ENCODE data around the gene ALG10B.
"Not testable (repeated sequence)": the region's sequence is repeated elsewhere in the genome, so short reads cannot be mapped to it uniquely, and the experiment has no call there.

ALG10B gene

DNA sequence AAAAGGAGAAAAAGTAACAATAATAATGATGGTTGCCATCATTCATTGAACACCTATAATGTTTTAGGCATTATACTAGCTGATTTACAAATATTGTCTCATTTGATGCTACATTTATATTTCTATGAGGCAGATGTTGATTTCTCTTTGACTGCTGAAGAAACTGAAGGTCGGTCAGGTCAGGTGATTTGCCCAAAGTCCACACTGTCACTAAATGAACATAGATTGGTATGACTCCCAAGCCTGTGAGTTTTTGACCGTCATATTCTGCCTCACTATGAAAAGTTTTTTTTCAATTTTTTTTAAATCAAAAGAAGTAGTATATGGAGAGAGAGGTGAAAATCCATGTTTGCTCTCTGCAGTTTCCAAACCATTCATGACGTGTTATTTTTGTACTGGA lies 10.8 kb downstream of the ALG10B start:
- no peaks in the 10 kb centered on the region for H3K9me3 ChIP-seq (ENCODE audit: control insufficient read depth in 2 of 2, low read length in 2 of 2)
- H3K4me1 ChIP-seq (ENCODE audit: control insufficient read depth in 2 of 2, insufficient read depth in 2 of 2, low read length in 2 of 2), result no peaks in the 10 kb centered on the region
- no peaks in the 10 kb centered on the region for H3K36me3 ChIP-seq (ENCODE audit: control insufficient read depth in 2 of 2, insufficient read depth in 2 of 2, low read length in 2 of 2)
- H3K27ac ChIP-seq (ENCODE audit: low read depth in 2 of 2, low read length in 2 of 2), result no peak overlapping the region
- H3K27me3 ChIP-seq (ENCODE audit: control insufficient read depth in 2 of 2, insufficient read depth in 2 of 2, low read length in 2 of 2), result no peaks in the 10 kb centered on the region
- H3K4me3 ChIP-seq (ENCODE audit: low read length in 2 of 2), result no peak overlapping the region
- H3K9ac ChIP-seq (ENCODE audit: low read depth in 1 of 2, low read length in 2 of 2), result no peak overlapping the region

- Histone ChIP-seq H3K27me3 (ENCODE audit: control insufficient read depth in 2 of 2, insufficient read depth in 2 of 2, low read length in 2 of 2) (no peaks in the 10 kb centered on the region), H3K36me3 (ENCODE audit: control insufficient read depth in 2 of 2, insufficient read depth in 2 of 2, low read length in 2 of 2) (no peaks in the 10 kb centered on the region), H3K4me1 (ENCODE audit: control insufficient read depth in 2 of 2, insufficient read depth in 2 of 2, low read length in 2 of 2) (no peaks in the 10 kb centered on the region), H3K27ac (ENCODE audit: low read depth in 2 of 2, low read length in 2 of 2) (no peak overlapping the region), H3K4me3 (ENCODE audit: low read length in 2 of 2) (no peak overlapping the region), H3K9me3 (ENCODE audit: control insufficient read depth in 2 of 2, low read length in 2 of 2) (no peaks in the 10 kb centered on the region), H3K9ac (ENCODE audit: low read depth in 1 of 2, low read length in 2 of 2) (no peak overlapping the region)
These were observed 11.8 kb downstream of the ALG10B start for GRCh38 chr12:38328306-38328895.

- H3K9me3 ChIP-seq (ENCODE audit: control insufficient read depth in 2 of 2, low read length in 2 of 2); H3K9ac ChIP-seq (ENCODE audit: low read depth in 1 of 2, low read length in 2 of 2): not testable (repeated sequence)
These were observed 13.8 kb downstream of the ALG10B start for GRCh38 chr12:38330414-38330813.

DNA sequence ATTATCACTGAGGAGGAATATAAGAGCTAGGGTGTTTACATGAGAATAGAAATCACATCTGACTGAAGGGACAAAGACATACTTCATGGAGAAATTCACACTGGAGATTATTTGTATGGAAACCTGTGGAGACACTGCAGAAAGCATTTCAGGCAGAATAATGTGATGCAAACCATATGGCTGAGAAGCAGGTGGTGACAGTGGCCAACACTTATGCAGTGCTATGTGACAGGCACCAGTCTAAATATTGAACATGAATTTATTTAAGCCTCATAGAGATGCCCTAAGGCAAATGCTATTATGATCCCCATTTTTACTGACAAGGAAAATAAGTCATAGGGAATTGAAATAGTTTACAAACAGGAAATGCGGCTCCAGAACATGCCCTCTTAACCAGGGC lies 16.2 kb downstream of the ALG10B start:
- H3K4me1 ChIP-seq (ENCODE audit: control insufficient read depth in 2 of 2, insufficient read depth in 2 of 2, low read length in 2 of 2), result no peaks in the 10 kb centered on the region
- H3K9me3 ChIP-seq (ENCODE audit: control insufficient read depth in 2 of 2, low read length in 2 of 2), result no peaks in the 10 kb centered on the region
- no peak overlapping the region for H3K9ac ChIP-seq (ENCODE audit: low read depth in 1 of 2, low read length in 2 of 2)
- H3K36me3 ChIP-seq (ENCODE audit: control insufficient read depth in 2 of 2, insufficient read depth in 2 of 2, low read length in 2 of 2), result no peaks in the 10 kb centered on the region
- no peak overlapping the region for H3K27ac ChIP-seq (ENCODE audit: low read depth in 2 of 2, low read length in 2 of 2)
- H3K27me3 ChIP-seq (ENCODE audit: control insufficient read depth in 2 of 2, insufficient read depth in 2 of 2, low read length in 2 of 2), result no peaks in the 10 kb centered on the region
- H3K4me3 ChIP-seq (ENCODE audit: low read length in 2 of 2), result no peak overlapping the region

More at GRCh38 chr12:38330414-38330813, 13.8 kb downstream of the ALG10B start:
- not testable (repeated sequence) for H3K27me3 ChIP-seq (ENCODE audit: control insufficient read depth in 2 of 2, insufficient read depth in 2 of 2, low read length in 2 of 2); H3K36me3 ChIP-seq (ENCODE audit: control insufficient read depth in 2 of 2, insufficient read depth in 2 of 2, low read length in 2 of 2); H3K4me3 ChIP-seq (ENCODE audit: low read length in 2 of 2); H3K4me1 ChIP-seq (ENCODE audit: control insufficient read depth in 2 of 2, insufficient read depth in 2 of 2, low read length in 2 of 2); H3K27ac ChIP-seq (ENCODE audit: low read depth in 2 of 2, low read length in 2 of 2)

- H3K4me3 ChIP-seq (ENCODE audit: low read length in 2 of 2), result no peak overlapping the region
- no peaks in the 10 kb centered on the region for H3K27me3 ChIP-seq (ENCODE audit: control insufficient read depth in 2 of 2, insufficient read depth in 2 of 2, low read length in 2 of 2)
- H3K27ac ChIP-seq (ENCODE audit: low read depth in 2 of 2, low read length in 2 of 2), result no peak overlapping the region
- H3K36me3 ChIP-seq (ENCODE audit: control insufficient read depth in 2 of 2, insufficient read depth in 2 of 2, low read length in 2 of 2), result no peaks in the 10 kb centered on the region
- no peaks in the 10 kb centered on the region for H3K9me3 ChIP-seq (ENCODE audit: control insufficient read depth in 2 of 2, low read length in 2 of 2)
- H3K4me1 ChIP-seq (ENCODE audit: control insufficient read depth in 2 of 2, insufficient read depth in 2 of 2, low read length in 2 of 2), result no peaks in the 10 kb centered on the region
- no peak overlapping the region for H3K9ac ChIP-seq (ENCODE audit: low read depth in 1 of 2, low read length in 2 of 2)
These were observed 25.9 kb downstream of the ALG10B start for GRCh38 chr12:38342444-38342843.

- H3K4me3 ChIP-seq (ENCODE audit: low read length in 2 of 2); H3K9me3 ChIP-seq (ENCODE audit: control insufficient read depth in 2 of 2, low read length in 2 of 2); H3K27ac ChIP-seq (ENCODE audit: low read depth in 2 of 2, low read length in 2 of 2); H3K9ac ChIP-seq (ENCODE audit: low read depth in 1 of 2, low read length in 2 of 2); H3K4me1 ChIP-seq (ENCODE audit: control insufficient read depth in 2 of 2, insufficient read depth in 2 of 2, low read length in 2 of 2); H3K27me3 ChIP-seq (ENCODE audit: control insufficient read depth in 2 of 2, insufficient read depth in 2 of 2, low read length in 2 of 2); H3K36me3 ChIP-seq (ENCODE audit: control insufficient read depth in 2 of 2, insufficient read depth in 2 of 2, low read length in 2 of 2): not testable (repeated sequence)
These were observed 26.7 kb downstream of the ALG10B start for GRCh38 chr12:38343256-38343655.

GRCh38 chr12:38343916-38344315 lies 27.3 kb downstream of the ALG10B start:
- H3K4me3 ChIP-seq (ENCODE audit: low read length in 2 of 2); H3K36me3 ChIP-seq (ENCODE audit: control insufficient read depth in 2 of 2, insufficient read depth in 2 of 2, low read length in 2 of 2); H3K9ac ChIP-seq (ENCODE audit: low read depth in 1 of 2, low read length in 2 of 2); H3K4me1 ChIP-seq (ENCODE audit: control insufficient read depth in 2 of 2, insufficient read depth in 2 of 2, low read length in 2 of 2); H3K9me3 ChIP-seq (ENCODE audit: control insufficient read depth in 2 of 2, low read length in 2 of 2); H3K27me3 ChIP-seq (ENCODE audit: control insufficient read depth in 2 of 2, insufficient read depth in 2 of 2, low read length in 2 of 2); H3K27ac ChIP-seq (ENCODE audit: low read depth in 2 of 2, low read length in 2 of 2): not testable (repeated sequence)

DNA sequence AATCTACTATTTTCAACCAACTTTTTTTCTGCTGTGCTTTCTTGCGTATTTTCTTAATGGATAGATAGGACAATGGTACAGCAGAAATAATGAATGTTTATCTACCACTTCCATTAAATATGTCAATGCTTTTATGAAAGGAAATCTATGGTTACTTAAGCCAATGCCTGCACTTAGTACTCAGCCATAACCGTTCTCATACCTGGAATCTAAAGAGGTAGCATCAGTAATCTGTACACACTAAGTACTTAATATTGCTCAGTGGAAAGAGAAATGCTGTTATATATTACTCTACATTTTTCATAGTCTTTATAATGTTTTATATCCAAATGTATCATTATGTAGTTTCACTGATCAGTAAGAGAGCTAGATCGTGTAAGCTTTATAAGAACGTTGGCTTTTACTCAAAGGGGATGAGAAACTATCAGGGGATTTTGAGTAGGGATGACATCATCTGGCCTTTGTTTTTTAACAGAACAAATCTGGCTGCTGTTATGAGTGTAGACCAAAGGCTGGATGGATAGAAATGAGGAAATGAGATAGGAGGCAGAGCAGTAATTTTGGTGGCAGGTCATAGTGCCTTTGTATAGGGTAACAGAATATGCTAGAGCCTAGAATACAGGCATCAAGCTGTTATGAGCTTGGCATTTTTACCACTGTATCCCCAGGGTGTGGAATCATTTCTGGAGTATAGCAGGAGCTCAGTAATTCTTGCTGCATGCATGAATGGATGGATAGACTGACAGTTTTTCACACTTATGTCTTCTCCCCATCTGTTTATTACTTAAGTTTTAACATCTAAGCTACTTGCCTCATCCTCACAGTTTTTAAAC lies 34.0 kb downstream of the ALG10B start:
- Histone ChIP-seq H3K9me3 (ENCODE audit: control insufficient read depth in 2 of 2, low read length in 2 of 2) (no peaks in the 10 kb centered on the region), H3K4me3 (ENCODE audit: low read length in 2 of 2) (no peak overlapping the region), H3K27me3 (ENCODE audit: control insufficient read depth in 2 of 2, insufficient read depth in 2 of 2, low read length in 2 of 2) (no peaks in the 10 kb centered on the region), H3K36me3 (ENCODE audit: control insufficient read depth in 2 of 2, insufficient read depth in 2 of 2, low read length in 2 of 2) (no peaks in the 10 kb centered on the region), H3K27ac (ENCODE audit: low read depth in 2 of 2, low read length in 2 of 2) (no peak overlapping the region), H3K4me1 (ENCODE audit: control insufficient read depth in 2 of 2, insufficient read depth in 2 of 2, low read length in 2 of 2) (no peaks in the 10 kb centered on the region), H3K9ac (ENCODE audit: low read depth in 1 of 2, low read length in 2 of 2) (no peak overlapping the region)

DNA sequence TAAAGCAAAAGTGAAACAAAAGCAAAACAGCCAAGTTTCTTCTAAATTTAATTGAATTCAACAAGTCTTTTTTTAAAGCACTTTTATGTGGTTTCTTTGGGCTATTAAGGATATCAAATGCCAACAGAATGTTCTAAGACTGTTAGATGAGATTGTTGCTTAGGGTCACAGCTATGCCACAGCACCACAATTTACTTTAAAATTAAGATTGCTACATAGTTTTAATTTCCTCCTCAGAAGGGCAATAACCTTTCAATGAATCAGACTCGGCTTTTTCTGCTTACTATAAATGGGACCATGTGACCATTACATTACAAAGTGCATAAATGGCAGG lies 34.6 kb downstream of the ALG10B start:
- H3K4me1 ChIP-seq (ENCODE audit: control insufficient read depth in 2 of 2, insufficient read depth in 2 of 2, low read length in 2 of 2); H3K9ac ChIP-seq (ENCODE audit: low read depth in 1 of 2, low read length in 2 of 2); H3K27ac ChIP-seq (ENCODE audit: low read depth in 2 of 2, low read length in 2 of 2); H3K36me3 ChIP-seq (ENCODE audit: control insufficient read depth in 2 of 2, insufficient read depth in 2 of 2, low read length in 2 of 2); H3K27me3 ChIP-seq (ENCODE audit: control insufficient read depth in 2 of 2, insufficient read depth in 2 of 2, low read length in 2 of 2); H3K9me3 ChIP-seq (ENCODE audit: control insufficient read depth in 2 of 2, low read length in 2 of 2); H3K4me3 ChIP-seq (ENCODE audit: low read length in 2 of 2): not testable (repeated sequence)

GRCh38 chr12:38367506-38367905 lies 50.9 kb downstream of the ALG10B start:
- no peaks in the 10 kb centered on the region for H3K27me3 ChIP-seq (ENCODE audit: control insufficient read depth in 2 of 2, insufficient read depth in 2 of 2, low read length in 2 of 2)
- no peak overlapping the region for H3K4me3 ChIP-seq (ENCODE audit: low read length in 2 of 2)
- H3K4me1 ChIP-seq (ENCODE audit: control insufficient read depth in 2 of 2, insufficient read depth in 2 of 2, low read length in 2 of 2), result no peaks in the 10 kb centered on the region
- H3K36me3 ChIP-seq (ENCODE audit: control insufficient read depth in 2 of 2, insufficient read depth in 2 of 2, low read length in 2 of 2), result no peaks in the 10 kb centered on the region
- H3K9me3 ChIP-seq (ENCODE audit: control insufficient read depth in 2 of 2, low read length in 2 of 2), result no peaks in the 10 kb centered on the region
- no peak overlapping the region for H3K9ac ChIP-seq (ENCODE audit: low read depth in 1 of 2, low read length in 2 of 2)
- no peak overlapping the region for H3K27ac ChIP-seq (ENCODE audit: low read depth in 2 of 2, low read length in 2 of 2)

Data from mucosa of rectum (tissue), 2 donors.